K562 (cell line): ENCODE measurements around the gene CMBL. TPM values are rescaled to one million over a fixed set of nuclear protein-coding genes. Genes with fewer than 3 reads are reported as not detected.

Source experiments
- ASH1L ChIP-seq: fragments of 450-650 bp; IDR thresholded peaks from 2 replicates; pipeline ENCODE4 v1.6.1; 2018; ENCODE audit warnings: borderline replicate concordance, mild to moderate bottlenecking, low read depth; ENCODE audit not compliant: partially characterized antibody
- CCNT2 ChIP-seq: IDR thresholded peaks from 2 replicates; pipeline ENCODE4 v1.6.1; 2011; ENCODE audit warnings: borderline replicate concordance, low read depth, mild to moderate bottlenecking, moderate library complexity, mixed read lengths, low read length; ENCODE audit not compliant: insufficient read length; ENCODE audit errors: extremely low read depth
- CEBPG ChIP-seq, 3 experiments: fragments of 200-800 bp in 1 of 3; sonication (Bioruptor generic) in 1 of 3; sonication (generic) in 1 of 3; formaldehyde crosslinking in 1 of 3; IDR thresholded peaks in 2 of 3; conservative IDR thresholded peaks in 1 of 3; 2 replicates each; pipeline versions ENCODE4 v1.6.1 to v1.8.0; 2016 to 2022; ENCODE audit warnings: missing compliant biosample characterization in 2 of 3, missing genetic modification characterization in 2 of 3, mild to moderate bottlenecking in 1 of 3, missing genetic modification reagents in 1 of 3
- CREB3L1 ChIP-seq: fragments of 450-650 bp; IDR thresholded peaks from 2 replicates; pipeline ENCODE4 v1.6.1; 2014; ENCODE audit warnings: low read depth, mild to moderate bottlenecking, moderate library complexity, borderline replicate concordance
- CUX1 ChIP-seq: fragments of 200-800 bp; sonication (Bioruptor generic); IDR thresholded peaks from 2 replicates; pipeline ENCODE4 v1.6.1; 2016; ENCODE audit warnings: missing genetic modification characterization, missing compliant biosample characterization
- CXXC5 ChIP-seq: fragments of 250-450 bp; sonication (Bioruptor Pico); IDR thresholded peaks from 2 replicates; pipeline ENCODE4 v1.8.0; 2022; ENCODE audit warnings: inconsistent platforms, mild to moderate bottlenecking, moderate library complexity
- DLX4 ChIP-seq: fragments of 250-450 bp; sonication (Bioruptor Pico); IDR thresholded peaks from 2 replicates; pipeline ENCODE4 v1.6.1; 2021; ENCODE audit warnings: mild to moderate bottlenecking
- ERF ChIP-seq: fragments of 450-650 bp; formaldehyde crosslinking; IDR thresholded peaks from 2 replicates; pipeline ENCODE4 v1.4.0; 2020; ENCODE audit warnings: mild to moderate bottlenecking, mixed read lengths
- NFATC3 ChIP-seq: fragments of 450-650 bp; IDR thresholded peaks from 2 replicates; pipeline ENCODE4 v1.6.1; 2017; ENCODE audit warnings: mild to moderate bottlenecking
- NR4A1 ChIP-seq, 2 experiments: fragments of 250-450 bp in 1 of 2; fragments of 450-650 bp in 1 of 2; sonication (Bioruptor Pico) in 1 of 2; IDR thresholded peaks; 2 replicates each; pipeline versions ENCODE4 v1.4.0 to v1.6.1; 2016 to 2020; ENCODE audit warnings: mild to moderate bottlenecking in 2 of 2, missing compliant biosample characterization in 1 of 2, missing genetic modification characterization in 1 of 2, moderate library complexity in 1 of 2
- RFX1 ChIP-seq: fragments of 450-650 bp; IDR thresholded peaks from 2 replicates; pipeline ENCODE4 v1.6.1; 2016; ENCODE audit warnings: mild to moderate bottlenecking, moderate library complexity
- TFAM ChIP-seq: fragments of 250-450 bp; sonication (Bioruptor Pico); conservative IDR thresholded peaks from 2 replicates; pipeline ENCODE4 v1.5.0; 2021; ENCODE audit warnings: mild to moderate bottlenecking, moderate library complexity
- ZBTB2 ChIP-seq: fragments of 450-650 bp; IDR thresholded peaks from 2 replicates; pipeline ENCODE4 v1.6.1; 2016; ENCODE audit warnings: antibody characterized with exemption
- ZBTB33 ChIP-seq: sonication (generic); formaldehyde crosslinking; IDR thresholded peaks from 2 replicates; pipeline ENCODE4 v1.8.1; 2023; ENCODE audit warnings: mild to moderate bottlenecking, missing genetic modification reagents
- ZNF511 ChIP-seq: sonication (generic); formaldehyde crosslinking; IDR thresholded peaks from 2 replicates; pipeline ENCODE4 v1.8.0; 2022; ENCODE audit warnings: mild to moderate bottlenecking, missing genetic modification reagents
- polyA plus RNA-seq, 8 experiments: library from polyadenylated mRNA; depleted of rRNA in 4 of 8; stranded (reverse) in 5 of 8; unstranded in 3 of 8; fragments of >200 nt; fragmentation: Nextera tagmentation in 2 of 8; fragmentation: Illumina TruSeq in 1 of 8; extraction: Ambion mirVana in 2 of 8; extraction: Trizol in 1 of 8; gene quantifications; 2 replicates each; pipeline versions ENCODE4 v1.2.1 to v1.2.3, GENCODE V29; 2011 to 2014; ENCODE audit warnings: inconsistent platforms in 1 of 8, missing spikeins in 1 of 8
- total RNA-seq, 7 experiments: library from RNA; depleted of rRNA in 6 of 7; stranded (reverse); fragments of >200 nt in 6 of 7; fragmentation: Illumina TruSeq in 2 of 7; extraction: Trizol in 2 of 7; gene quantifications; 2 replicates each; pipeline versions ENCODE4 v1.2.1 to v1.2.3, GENCODE V29; 2011 to 2021; ENCODE audit warnings: low replicate concordance in 1 of 7

CMBL gene
- total and polyA plus RNA-seq, 9 of the 15 experiments (the other 6 are each of a cell fraction or from before 2014, with no cell fraction given): 22.6 to 192 (median 71.1) TPM

- TF ChIP-seq TFAM (CRISPR knock-in tag): no peak
- peak; percentile 95 for TF ChIP-seq ERF
- TF ChIP-seq CEBPG (CRISPR knock-in tag; IDR thresholded peaks at IDR 0.05): no peak
- no peak for TF ChIP-seq CEBPG (tag; conservative IDR thresholded peaks at IDR 0.05 in 1 of 2, IDR thresholded peaks at IDR 0.05 in 1 of 2)
- peak; percentile 25; the same call in 1 of the 2 replicates for TF ChIP-seq CREB3L1
- no peak for TF ChIP-seq DLX4 (CRISPR knock-in tag)
- peak; percentile 96 for TF ChIP-seq NR4A1 (CRISPR knock-in tag; IDR thresholded peaks at IDR 0.05)
- peak; percentile 94 for TF ChIP-seq NR4A1 (tag; IDR thresholded peaks at IDR 0.05)
- no peak for TF ChIP-seq CCNT2
- peak; percentile 85; the same call in 1 of the 2 replicates for TF ChIP-seq CUX1 (CRISPR knock-in tag)
- TF ChIP-seq NFATC3: peak; percentile 10; the same call in 1 of the 2 replicates
- TF ChIP-seq CXXC5 (CRISPR knock-in tag): peak; percentile 91
- no peak for TF ChIP-seq ASH1L
- TF ChIP-seq ZBTB33: no peak
- peak; percentile 83 for TF ChIP-seq ZBTB2
- TF ChIP-seq RFX1: no peak
- no peak for TF ChIP-seq ZNF511
Measured at GRCh38 chr5:10303699-10304170, 4.0 kb downstream of the CMBL start (continued).
